Effector CD8-positive, alpha-beta T cell (primary cell): Measurements from ENCODE around the gene PRKAG2.
"Not testable (repeated sequence)": the region's sequence is repeated elsewhere in the genome, so short reads cannot be mapped to it uniquely, and the experiment has no call there.

ENCODE experiments used
- DNase-seq: peaks from one replicate; lab custom pipeline; 2025; lab: John Stamatoyannopoulos, UW

PRKAG2 gene

DNA sequence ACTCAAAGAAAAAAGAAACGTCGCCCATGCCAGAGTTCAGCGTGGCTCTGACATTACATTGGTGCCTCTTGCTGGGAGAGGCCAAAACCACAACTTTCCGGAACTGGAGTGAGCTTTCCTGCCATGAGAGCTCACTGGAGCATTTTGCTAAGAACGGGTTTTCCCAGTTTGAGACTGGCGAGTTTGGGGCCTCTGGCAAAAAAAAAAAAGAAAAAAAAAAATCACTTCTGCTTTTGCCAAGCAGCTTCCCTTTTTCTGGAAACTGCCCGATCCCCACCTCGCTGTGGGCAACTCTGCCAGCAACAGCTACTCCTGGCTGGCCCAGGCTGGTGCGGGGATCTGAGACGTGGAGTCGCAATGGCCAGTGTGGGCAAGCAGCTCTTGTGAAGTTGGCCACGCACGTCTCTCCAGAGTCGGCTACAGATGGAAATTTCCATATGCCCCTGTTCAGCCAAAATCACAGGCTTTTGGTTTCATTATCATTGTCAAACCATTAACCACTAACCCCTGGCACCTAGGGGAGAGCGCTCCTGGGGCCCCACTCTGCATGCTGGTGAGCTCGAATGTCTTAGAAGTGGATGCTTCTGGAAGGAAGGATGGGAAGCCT is 25.7 kb downstream of the PRKAG2 start:
- no peak for DNase-seq

DNA sequence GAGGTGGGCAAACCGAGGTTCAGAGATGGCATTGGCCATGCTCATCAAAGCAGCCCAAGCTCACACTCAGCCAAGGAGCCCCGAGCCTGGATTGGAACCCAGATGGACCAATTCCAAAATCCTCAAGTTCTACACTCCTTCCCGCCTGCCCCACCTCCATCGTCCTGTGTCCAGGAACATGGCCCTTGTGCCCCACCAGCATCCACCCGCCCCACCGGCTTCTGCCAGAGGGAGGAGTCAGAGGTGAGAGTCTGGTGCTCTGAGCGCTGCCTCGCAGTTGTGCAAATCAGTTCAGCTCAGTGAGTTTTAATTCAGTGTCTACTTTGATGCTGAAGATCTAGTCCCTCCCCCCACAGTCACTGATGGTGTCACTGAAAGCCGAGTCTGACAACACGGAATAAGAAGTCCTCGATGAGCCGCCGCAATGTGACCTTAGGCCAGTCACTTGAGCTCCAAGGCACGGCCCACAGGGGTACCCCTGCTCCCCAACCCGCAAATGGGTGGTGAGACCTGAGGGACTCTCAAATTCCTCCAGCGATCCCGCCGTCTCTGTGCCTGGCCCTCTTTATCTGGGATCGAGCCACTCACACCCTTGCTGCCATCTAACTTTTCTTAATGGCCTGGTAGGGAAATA is 26.3 kb downstream of the PRKAG2 start:
- no peak for DNase-seq

DNA sequence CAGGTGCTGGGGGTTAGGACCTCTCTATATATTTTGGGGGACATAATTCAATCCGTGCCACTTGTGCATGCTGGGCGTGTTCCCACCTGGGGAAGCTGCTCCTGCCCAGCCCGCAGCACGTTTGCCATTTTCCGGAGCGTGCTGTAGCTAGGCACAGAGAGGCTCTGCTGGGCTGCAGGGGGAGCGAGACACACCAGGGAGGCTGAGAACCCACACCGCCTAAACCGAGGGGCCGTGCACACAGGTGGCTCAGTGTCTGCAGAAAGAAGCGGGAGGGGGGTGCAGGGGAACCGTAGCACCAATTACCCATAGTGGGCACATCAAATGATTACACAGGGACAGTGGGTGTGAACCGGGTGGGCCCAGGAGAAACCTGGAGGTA is 27.0 kb downstream of the PRKAG2 start:
- no peak for DNase-seq

DNA sequence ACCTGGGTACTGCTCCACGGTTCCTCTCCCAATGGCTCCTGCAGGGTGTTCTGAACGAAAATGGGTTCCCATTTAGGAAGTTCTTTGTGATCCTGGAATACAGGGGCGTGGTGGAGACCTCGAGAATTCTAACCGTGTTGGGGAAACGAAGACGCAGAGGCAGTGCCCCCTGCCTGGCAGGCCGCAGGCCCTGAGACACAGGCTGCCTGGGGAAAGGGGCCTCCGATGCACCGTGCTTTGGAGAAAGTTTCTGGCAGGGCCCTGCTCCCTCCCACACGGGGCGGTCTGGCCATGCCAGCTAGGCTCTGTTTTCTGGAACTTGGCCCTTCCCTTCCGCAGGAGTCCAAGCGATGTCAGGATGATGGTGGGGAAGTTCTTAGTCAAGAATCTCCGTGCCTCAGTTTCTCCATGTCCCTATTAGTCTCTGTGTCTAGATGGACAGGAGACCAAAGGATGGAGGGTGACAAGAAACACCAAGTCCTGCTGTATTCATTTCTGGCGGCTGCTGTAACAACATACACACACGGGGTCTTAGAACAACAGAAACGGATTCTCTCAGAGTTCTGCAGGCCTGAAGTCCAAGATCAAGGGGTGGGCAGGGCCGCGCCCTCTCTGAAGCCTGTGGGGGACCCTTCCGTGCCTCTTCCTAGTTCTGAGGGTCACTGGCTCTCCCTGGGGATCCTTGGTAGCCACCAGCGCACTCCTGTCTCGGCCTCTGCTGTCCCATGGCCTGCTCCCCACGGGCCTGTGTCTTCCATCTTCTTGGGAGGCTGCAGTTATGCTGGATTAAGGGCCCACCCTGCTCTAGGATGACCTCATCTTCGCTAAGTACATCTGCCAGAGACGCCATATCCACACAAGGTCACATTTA is 27.7 kb downstream of the PRKAG2 start:
- DNase-seq: no peak

DNA sequence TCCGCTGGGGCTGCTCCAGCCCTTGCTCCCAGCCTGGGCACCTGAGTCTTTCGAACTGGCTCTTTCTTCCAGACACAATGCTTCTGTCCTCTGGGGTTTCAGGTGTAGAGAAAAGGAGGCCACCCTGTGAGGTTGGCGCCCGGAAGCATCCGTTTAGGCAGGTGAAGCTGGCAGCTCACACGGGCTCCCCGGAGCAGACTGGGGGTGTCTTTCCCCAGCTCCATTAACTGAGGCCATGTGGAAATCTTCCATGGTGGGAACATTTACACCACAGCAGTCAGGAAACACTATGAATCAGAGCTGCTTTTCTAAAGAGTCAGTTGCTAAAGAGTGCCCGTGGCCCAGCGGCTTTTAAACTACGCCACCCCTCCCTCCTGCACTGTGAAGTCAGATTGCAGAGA is 29.2 kb downstream of the PRKAG2 start:
- DNase-seq: no peak

DNA sequence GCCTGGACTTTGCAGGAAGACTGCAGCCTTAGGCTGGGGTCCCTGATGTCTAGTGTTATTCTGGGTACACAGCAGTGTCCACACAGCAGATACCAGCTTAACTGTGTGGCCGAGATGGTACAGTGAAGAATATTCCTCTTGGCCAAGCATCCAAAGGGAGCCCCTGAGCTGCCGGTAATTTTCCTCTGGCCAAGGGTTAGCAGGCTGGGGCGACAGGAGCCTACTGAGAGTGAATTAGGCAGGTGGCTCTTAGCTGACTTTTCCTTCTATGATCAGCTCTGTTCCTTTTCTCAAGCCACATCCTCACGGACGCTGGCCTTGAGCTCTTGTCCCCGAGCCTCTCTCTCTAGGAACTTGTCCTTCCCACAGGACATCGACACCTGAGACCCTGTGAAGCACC is 29.8 kb downstream of the PRKAG2 start:
- DNase-seq: no peak

DNA sequence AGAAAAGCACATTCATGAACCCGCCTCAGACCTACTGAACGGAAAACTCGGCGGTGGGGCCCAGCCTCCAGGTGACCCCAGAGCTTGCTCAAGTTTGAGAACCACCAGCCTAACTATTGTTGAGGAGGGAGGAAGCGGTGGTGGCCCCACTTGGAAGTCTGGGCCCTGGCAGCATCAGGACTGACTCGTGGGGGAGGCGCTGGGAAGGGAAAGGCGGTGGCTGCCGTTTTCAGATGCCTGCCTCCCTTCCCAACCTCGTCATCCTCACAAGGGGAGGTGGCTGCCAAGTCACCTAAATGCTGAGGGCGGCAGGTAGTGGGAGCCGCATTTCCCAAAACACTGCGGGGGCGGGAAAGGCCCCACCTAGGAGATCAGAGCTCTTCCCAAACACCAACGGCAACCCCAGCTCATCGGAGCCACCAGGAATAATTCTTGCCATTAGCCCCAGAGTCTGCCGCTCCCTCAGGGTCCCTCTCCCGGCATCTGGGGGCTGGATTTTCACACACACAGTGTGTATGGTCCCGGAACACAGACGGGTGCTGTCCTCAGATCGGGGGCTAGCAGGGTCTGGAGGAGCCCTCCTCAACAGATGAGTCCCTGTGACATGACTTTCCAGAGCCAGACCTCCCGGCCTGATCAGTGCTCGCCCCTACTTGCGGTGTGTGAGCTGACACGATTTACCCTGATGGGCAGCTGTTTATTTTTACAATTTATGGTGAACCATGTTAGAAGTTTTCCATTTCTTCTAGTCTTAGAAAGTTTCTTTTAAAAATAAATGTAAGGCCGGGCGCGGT is 31.3 kb downstream of the PRKAG2 start:
- no peak for DNase-seq

DNA sequence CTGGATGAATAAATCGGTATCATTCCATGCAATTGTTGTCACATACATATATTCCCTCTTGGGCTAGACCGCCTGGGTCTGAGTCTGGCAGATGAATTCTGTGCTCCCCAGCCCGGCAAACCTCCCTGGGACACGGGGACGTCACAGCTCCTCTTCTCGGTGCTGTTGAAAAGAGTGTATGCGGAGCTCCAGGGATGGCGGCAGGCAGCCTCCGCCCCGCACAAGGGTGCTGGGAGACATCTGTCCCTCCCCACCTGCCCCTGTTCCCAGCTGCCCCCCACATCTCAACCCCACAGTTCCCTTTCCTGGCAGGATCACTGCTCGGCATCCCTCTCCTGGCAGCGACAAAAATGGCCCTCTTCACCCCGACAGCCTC is 32.1 kb downstream of the PRKAG2 start:
- DNase-seq: no peak

DNA sequence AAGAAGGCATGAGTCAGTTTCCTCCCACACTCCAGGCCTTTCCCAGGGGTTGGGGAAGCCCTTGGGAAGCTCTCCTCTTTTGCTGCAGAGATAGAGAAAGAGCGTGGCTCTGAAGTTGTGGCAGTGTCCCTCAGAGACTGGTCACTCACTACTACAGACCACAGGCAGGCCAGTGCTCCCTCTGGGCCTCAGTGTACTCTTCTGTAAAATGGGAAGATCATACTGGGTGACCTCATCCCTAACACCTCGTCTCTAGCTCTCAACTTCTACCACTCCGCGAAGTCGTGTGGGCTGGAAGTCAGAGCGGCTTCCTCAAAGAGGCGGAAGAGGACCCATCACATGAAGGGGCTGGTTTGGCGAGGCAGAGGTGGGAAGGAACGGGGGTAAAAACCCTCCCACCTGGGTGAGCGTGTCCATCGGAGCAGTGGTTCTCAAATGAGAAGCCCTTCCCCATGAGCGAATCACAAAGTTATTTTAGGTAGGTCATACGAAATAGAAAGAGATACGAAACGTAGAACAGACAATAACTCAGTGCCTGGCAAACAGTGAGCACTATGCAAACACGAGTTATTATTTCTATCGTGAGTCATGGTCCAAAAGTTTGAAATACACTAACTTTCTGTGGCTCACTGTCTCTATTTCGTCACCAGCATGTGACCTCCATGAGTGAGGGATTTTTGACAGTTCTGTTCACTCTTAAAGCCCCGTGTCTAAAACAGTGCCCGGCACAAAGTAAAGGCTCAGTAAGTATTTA is 32.7 kb downstream of the PRKAG2 start:
- DNase-seq: no peak

DNA sequence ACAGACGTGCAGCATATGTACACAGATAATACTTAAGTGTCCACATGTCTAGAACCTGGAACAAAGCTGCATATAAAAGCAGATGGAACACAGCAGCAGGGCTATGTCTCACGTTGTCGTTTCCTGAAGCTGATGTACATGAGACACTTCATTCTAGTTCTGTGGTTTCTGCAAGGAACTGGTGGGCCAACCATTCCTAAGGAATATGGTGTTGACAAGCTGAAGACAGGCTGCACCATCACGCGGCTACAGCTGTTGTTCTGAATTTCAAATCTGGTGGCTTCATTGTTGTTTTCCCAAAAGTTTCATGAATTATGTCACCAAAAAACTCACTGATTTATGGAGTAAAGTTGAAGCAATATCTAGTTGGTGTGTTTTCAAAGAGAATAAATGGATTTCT is 33.7 kb downstream of the PRKAG2 start:
- DNase-seq: no peak

DNA sequence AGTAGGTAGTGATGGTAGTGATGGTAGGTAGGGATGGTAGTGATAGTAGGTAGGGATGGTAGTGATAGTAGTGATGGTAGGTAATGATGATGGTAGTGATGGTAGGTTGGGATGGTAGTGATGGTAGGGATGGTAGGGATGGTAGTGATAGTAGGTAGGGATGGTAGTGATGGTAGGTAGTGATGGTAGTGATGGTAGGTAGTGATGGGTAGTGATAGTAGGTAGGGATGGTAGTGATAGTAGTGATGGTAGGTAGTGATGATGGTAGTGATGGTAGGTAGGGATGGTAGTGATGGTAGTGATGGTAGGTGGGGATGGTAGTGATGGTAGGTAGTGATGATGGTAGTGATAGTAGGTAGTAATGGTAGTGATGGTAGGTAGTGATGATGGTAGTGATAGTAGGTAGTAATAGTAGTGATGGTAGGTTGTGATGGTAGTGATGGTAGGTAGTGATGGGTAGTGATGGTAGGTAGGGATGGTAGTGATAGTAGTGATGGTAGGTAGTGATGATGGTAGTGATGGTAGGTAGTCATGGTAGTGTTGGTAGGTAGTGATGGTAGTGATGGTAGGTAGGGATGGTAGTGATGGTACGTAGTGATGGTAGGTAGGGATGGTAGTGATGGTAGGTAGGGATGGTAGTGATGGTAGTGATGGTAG is 35.4 kb downstream of the PRKAG2 start:
- DNase-seq: not testable (repeated sequence)

DNA sequence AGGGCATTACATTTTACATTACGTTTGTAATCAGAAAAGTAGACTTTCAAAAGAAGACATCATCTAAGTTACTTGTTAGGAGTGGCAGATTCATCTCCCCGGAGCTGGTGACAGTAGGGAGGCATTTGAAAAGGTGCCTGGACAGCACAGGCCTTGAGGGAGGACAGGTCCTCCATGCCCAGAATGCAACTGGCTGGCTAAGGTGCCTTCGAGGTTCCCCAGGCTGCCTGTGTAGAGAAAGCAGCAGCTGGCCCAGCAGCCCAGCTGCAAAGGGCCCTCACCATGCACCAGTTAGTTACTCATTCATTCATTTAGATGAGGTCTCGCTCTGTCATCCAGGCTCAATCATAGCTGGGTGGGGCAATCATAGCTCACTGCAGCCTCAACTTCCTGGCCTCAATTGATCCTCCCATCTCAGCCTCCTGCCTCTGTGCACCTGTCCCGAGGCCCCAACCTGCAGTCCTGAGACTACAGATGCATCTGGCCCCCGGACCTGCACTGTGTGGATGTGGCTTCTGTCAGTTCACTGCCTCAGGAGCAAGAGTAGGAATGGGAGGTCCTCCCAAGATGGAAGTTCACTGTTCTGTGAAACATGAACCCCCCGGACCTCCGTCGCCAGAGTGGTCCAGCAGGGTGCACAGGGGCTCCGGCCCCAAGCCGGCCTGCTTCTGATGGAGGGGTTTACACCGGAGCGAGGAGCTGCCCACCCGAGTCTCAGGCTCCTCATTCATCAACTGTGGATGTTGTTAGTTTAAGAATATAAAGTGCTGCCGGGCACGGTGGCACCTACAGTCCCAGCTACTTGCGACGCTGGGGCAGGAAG is 36.6 kb downstream of the PRKAG2 start:
- no peak for DNase-seq

DNA sequence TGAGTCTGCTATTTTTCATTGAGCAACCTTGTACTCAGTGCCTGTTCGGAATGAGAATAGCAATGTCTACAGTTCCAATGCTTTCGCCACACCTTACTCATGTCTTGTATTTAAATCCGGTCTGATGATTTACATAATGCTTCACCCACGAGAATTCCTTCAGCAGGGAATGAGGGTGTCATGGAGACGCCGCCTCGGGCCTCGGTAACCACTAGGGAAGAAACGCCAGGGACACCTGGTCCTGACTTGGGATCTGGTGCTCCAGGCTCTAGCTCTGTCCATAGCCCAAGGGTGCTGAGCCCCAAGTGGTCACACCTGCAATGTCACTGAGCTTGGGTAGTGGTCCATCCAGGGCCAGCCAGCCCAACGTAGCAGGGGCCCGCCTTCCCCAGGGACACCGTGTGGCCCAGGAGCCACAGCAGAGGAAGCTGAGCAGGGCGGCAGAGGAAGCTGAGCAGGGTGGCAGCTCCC is 37.4 kb downstream of the PRKAG2 start:
- no peak for DNase-seq

DNA sequence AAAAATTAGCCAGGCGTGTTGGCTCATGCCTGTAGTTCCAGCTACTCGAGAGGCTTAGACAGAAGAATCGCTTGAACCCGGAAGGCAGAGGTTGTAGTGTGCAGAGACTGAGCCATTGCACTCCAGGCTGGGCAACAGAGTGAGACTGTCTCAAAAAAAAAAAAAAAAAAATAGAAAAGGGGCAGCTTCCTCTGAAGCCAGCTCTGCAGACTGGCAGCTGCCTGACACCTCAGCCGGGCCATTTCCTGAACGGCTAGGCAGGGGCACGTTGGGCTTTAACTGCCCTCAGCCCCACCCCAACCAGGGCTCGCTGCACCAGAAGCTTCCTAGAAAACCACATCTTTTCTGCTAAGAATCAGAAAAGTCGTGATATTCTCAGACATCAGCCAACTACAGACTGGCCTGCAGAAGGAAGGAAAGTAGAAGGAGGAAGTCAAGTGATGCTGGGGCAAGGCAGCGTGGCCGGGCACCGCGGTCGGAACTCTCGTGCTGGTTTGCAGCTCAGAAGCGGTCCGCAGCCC is 38.0 kb downstream of the PRKAG2 start:
- no peak for DNase-seq

DNA sequence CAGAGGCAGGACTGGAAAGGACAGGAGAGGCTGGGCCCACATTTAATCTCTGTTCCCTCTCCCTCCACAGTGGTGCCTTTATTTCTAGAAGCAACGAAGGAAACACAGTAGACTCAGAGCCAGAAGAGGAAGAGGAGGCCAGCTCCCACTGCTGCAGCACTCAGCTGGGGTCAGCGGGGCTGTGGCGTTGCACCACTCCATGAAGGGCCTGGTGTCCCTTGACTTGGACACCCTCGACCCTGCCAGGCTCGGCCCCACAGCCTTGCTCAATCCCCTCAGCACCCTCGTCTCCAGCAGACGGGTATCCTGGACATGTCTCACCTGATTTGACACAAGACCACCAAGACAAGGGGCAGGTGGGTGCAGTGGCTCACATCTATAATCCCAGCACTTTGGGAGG is 38.8 kb downstream of the PRKAG2 start:
- DNase-seq: no peak

DNA sequence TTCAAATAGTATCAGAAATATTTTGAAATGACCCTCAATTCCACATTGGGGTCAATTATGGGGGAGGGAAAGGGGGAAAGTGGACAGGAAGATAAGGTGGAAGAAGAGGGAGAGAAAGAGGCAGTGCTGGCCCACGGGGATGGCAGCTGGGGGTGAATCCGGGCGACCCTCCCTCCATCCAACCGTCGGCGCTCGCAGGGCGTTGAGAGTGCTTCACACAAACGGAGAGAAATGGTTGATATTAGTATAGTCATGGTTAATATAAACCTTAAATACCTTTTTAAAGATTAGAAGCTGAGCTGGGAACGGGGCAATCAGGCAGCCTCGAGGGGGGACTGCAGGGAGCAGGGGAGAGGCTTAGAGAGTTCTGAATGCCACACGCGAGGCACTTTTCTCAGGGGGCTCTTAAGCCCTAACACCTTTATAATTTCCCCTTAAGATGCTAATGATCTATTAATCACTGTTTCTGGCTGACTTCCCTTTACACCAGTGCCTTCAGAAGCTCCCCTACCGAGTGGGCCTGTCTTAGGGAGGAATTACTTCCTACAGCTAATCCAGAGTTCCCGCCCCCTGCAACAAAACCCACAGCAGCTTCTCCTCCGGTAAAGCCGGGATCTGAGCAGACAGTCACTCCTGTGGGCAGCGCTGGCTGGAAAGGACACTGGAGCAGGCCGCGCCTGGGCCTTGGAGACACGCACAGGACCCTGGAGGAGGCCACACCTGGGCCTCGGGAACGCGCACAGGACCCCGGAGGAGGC is 39.5 kb downstream of the PRKAG2 start:
- DNase-seq: no peak

DNA sequence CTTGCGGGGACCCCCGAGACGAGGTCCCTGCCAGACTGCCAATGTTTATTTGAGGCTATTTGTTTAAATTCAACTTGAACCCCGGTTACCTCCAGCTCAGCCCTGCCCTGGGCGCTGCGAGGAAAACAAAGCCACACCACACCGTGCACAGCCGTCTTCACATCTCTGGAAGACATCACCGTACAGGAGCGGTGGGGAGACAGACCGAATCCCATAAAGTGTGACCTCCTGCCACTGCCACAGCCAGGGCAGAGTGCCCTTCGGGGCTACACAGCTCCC is 40.0 kb downstream of the PRKAG2 start:
- no peak for DNase-seq

DNA sequence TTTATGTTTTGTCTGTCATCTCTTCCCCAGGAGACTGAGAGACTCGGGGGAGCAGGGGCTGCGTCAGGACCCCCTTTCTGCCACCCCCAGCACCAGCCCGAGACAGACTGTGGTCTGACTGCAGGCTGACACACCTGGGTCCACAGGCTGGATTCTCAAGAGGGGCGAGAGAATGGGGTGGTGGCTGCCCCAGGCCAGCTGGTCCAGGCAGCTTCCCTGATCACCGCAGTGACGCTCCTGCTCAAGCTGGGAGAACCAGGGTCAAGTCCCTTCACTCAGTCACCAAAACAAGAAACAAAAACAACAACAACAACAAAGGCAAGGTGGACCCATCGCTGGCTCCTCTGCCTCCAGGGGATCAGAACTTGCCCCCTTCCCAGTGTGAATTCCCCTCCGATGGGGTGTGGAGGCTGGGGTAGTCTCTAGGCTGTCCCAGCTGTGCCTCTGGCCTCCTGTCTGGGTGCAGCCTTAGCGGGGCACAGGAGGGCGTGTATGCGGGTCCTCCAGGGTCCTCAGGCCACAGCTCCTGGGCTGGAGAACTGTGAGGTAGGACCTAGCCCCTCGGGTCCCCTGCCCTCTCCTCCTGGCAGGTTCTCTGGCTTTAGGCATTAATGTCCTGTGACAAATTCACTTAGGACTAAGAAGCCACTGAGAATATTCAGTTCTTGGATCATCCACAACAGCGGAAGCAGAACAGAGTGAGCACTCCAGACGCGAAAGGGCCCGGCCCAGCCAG is 40.6 kb downstream of the PRKAG2 start:
- no peak for DNase-seq

DNA sequence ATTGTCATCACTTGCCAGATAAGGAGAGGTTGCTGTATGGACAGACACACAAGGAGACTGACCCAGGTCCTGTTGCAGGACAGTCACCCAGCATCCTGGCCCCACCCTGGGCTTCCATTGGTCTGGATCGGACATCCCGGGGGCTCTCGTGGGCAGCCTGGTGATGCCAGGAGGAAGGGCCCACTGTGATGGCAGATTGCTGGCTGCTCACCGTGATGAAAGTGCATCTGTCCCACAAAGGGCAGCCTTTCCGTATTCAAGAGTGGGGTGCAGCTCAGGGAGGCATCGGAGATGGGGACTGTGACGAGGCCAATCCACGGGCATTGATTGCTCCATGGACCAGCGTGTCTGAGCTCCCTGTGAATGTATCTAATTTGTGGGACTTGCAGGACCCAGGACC is 41.3 kb downstream of the PRKAG2 start:
- no peak for DNase-seq
